ENCODE results near the gene PRKACG.

DNA sequence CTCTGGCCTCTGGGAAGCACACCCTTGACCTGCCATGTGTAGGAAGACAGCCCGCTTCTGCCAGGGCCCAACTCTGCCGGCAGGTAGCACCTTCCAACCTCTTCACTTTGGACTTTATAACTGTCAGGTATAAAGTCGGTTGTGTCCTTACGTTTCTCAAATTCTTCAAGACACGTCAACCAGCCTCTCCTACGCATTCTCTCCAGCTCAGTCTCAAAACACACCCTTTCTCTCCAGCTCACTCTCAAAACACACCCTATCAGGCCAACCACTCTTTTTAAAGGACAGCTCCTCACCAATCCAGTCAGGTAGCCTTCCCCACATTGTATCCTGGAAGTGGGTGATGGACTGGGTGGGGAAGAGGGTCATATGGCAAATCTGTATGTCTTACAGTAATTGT, 35.2 kb upstream of the PRKACG start:
- TF ChIP-seq, protein P1, sequence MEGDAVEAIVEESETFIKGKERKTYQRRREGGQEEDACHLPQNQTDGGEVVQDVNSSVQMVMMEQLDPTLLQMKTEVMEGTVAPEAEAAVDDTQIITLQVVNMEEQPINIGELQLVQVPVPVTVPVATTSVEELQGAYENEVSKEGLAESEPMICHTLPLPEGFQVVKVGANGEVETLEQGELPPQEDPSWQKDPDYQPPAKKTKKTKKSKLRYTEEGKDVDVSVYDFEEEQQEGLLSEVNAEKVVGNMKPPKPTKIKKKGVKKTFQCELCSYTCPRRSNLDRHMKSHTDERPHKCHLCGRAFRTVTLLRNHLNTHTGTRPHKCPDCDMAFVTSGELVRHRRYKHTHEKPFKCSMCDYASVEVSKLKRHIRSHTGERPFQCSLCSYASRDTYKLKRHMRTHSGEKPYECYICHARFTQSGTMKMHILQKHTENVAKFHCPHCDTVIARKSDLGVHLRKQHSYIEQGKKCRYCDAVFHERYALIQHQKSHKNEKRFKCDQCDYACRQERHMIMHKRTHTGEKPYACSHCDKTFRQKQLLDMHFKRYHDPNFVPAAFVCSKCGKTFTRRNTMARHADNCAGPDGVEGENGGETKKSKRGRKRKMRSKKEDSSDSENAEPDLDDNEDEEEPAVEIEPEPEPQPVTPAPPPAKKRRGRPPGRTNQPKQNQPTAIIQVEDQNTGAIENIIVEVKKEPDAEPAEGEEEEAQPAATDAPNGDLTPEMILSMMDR (IDR thresholded peaks at IDR 0.05; ENCODE audit: insufficient read depth, low read depth, low read length), result no peak
- TF ChIP-seq EZH2 (IDR thresholded peaks at IDR 0.05; ENCODE audit: insufficient read depth, low read length), result no peak
